Measurements from ENCODE around the gene SLC25A5.
"Not testable (repeated sequence)": the region's sequence is repeated elsewhere in the genome, so short reads cannot be mapped to it uniquely, and the experiment has no call there.

- not testable (repeated sequence) for TF ChIP-seq TAF1 (IDR thresholded peaks at IDR 0.05; ENCODE audit: low read depth); CTCF (IDR thresholded peaks at IDR 0.05; ENCODE audit: poor library complexity, severe bottlenecking)
Measured at GRCh38 chrX:119493851-119494495, 25.7 kb downstream of the SLC25A5 start.
